GM21619 (cell line): ENCODE data around the gene MAP7D3.

Experiments
- ATAC-seq: cut with Tn5 transposase; IDR thresholded peaks from one replicate; pipeline ENCODE4 v1.9.1; 2021; ENCODE audit not compliant: unreplicated experiment

The MAP7D3 gene

GRCh38 chrX:136209016-136209738 is 42.0 kb downstream of the MAP7D3 start:
- ATAC-seq: no peak

GRCh38 chrX:136207546-136207945 is 43.7 kb downstream of the MAP7D3 start:
- ATAC-seq: no peak

- ATAC-seq: no peak
Observed at GRCh38 chrX:136206916-136207315, 44.3 kb downstream of the MAP7D3 start.

- ATAC-seq: no peak
Observed at GRCh38 chrX:136205882-136206380, 45.3 kb downstream of the MAP7D3 start.

GRCh38 chrX:136204571-136204970 is 46.6 kb downstream of the MAP7D3 start:
- ATAC-seq: no peak

- no peak for ATAC-seq
Observed at GRCh38 chrX:136203951-136204350, 47.2 kb downstream of the MAP7D3 start.

- ATAC-seq: no peak
Observed at GRCh38 chrX:136203438-136203837, 47.8 kb downstream of the MAP7D3 start.

GRCh38 chrX:136202889-136203288 is 48.3 kb downstream of the MAP7D3 start:
- ATAC-seq: no peak

GRCh38 chrX:136201601-136202000 is 49.6 kb downstream of the MAP7D3 start:
- ATAC-seq: no peak

GRCh38 chrX:136200466-136200865 is 50.7 kb downstream of the MAP7D3 start:
- ATAC-seq: no peak

GRCh38 chrX:136199365-136199764 is 51.8 kb downstream of the MAP7D3 start:
- no peak for ATAC-seq

GRCh38 chrX:136198678-136199243 is 52.4 kb downstream of the MAP7D3 start:
- ATAC-seq: no peak

- no peak for ATAC-seq
Observed at GRCh38 chrX:136198010-136198409, 53.2 kb downstream of the MAP7D3 start.

GRCh38 chrX:136196691-136197155 is 54.5 kb downstream of the MAP7D3 start:
- no peak for ATAC-seq

GRCh38 chrX:136195247-136195646 is 56.0 kb downstream of the MAP7D3 start:
- ATAC-seq: no peak

GRCh38 chrX:136194536-136194935 is 56.7 kb downstream of the MAP7D3 start:
- ATAC-seq: no peak

GRCh38 chrX:136193771-136194170 is 57.4 kb downstream of the MAP7D3 start:
- ATAC-seq: no peak

- ATAC-seq: no peak
Observed at GRCh38 chrX:136192839-136193414, 58.3 kb downstream of the MAP7D3 start.

- no peak for ATAC-seq
Observed at GRCh38 chrX:136192135-136192534, 59.1 kb downstream of the MAP7D3 start.

- ATAC-seq: no peak
Observed at GRCh38 chrX:136191171-136191570, 60.0 kb downstream of the MAP7D3 start.

- no peak for ATAC-seq
Observed at GRCh38 chrX:136190038-136190713, 61.0 kb downstream of the MAP7D3 start.

GRCh38 chrX:136189222-136189621 is 62.0 kb downstream of the MAP7D3 start:
- no peak for ATAC-seq
